Thoracic aorta (tissue), 2 donors: ENCODE measurements around the gene DTX3. TPM values are rescaled to one million over a fixed set of nuclear protein-coding genes. Genes with fewer than 3 reads are reported as not detected.

Experiments used
- ATAC-seq: fragments of 150-250 bp; one replicate; pipeline ENCODE4 v1.8.0; 2017; ENCODE audit warnings: low read depth; ENCODE audit not compliant: insufficient number of reproducible peaks, low FRiP score
- DNase-seq: peaks from one replicate; pipeline ENCODE4 v3.0.0-alpha.2; 2020; ENCODE audit warnings: low spot score
- H3K27ac ChIP-seq, 2 donors: fragments of 200-600 bp; sonication (generic); 1 replicate in 1 of 2; 2 replicates in 1 of 2; pipeline ENCODE4 v1.5.1; 2016; ENCODE audit warnings: mild to moderate bottlenecking in 2 of 2, moderate library complexity in 2 of 2
- H3K27me3 ChIP-seq: fragments of 200-600 bp; sonication (generic); replicated peaks from 2 replicates; pipeline ENCODE4 v1.6.0; 2016; ENCODE audit warnings: mild to moderate bottlenecking; ENCODE audit not compliant: insufficient read depth
- H3K36me3 ChIP-seq: fragments of 200-600 bp; sonication (generic); one replicate; pipeline ENCODE4 v1.5.1; 2016
- H3K4me1 ChIP-seq, 2 donors: fragments of 200-600 bp; sonication (generic); 1 replicate in 1 of 2; 2 replicates in 1 of 2; pipeline versions ENCODE4 v1.5.1 to v1.6.0; 2016; ENCODE audit warnings: low read depth in 2 of 2, mild to moderate bottlenecking in 1 of 2; ENCODE audit not compliant: control insufficient read depth in 1 of 2
- H3K4me3 ChIP-seq: fragments of 200-600 bp; sonication (generic); 2 replicates; pipeline ENCODE4 v1.5.1; 2016; ENCODE audit warnings: mild to moderate bottlenecking
- H3K9me3 ChIP-seq: fragments of 200-600 bp; sonication (generic); 2 replicates; pipeline ENCODE4 v1.5.1; 2016
- CTCF ChIP-seq: fragments of 200-600 bp; sonication (generic); IDR thresholded peaks from one replicate; pipeline ENCODE4 v1.5.1; 2019; ENCODE audit warnings: antibody characterized with exemption
- total RNA-seq, 2 donors: library from RNA; depleted of rRNA; stranded (reverse); fragments of >200 nt; gene quantifications; one replicate each; pipeline versions ENCODE4 v1.1.0 to v1.2.3, GENCODE V29; 2016

The DTX3 gene
- total RNA-seq, 2 donors from 2014 or later = 37.9 to 55.1 TPM

DNA sequence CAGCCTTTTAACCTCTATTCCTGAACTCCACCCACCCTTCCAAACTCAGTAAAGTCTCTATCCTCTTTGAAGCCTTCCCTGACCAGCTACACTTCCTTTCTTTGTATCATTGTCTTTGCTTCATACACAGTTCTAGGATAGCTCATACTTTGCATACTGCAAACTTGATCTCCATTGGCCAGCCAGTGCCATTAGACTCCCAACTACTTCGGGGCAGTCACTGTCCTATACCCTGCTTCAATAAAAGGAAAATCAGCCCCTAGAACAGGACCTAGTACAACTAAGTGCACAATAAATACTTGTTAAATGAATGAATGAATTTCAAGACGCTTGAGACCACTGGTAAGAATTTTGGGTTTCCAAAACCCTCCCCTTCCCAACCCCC, 14.2 kb upstream of the DTX3 start:
- no peaks in the 10 kb centered on the region for H3K27me3 ChIP-seq
- no peak for DNase-seq
- H3K4me3 ChIP-seq = peak overlapping the region; percentile 81
- ATAC-seq = no peak
- peaks cover 6 to 30% of the 10 kb centered on the region in 2 donors for H3K4me1 ChIP-seq
- no peaks in the 10 kb centered on the region for H3K36me3 ChIP-seq
- no peaks in the 10 kb centered on the region for H3K9me3 ChIP-seq
- H3K27ac ChIP-seq = peak overlapping the region; percentile 70 to 76
- no peak for TF ChIP-seq CTCF

DNA sequence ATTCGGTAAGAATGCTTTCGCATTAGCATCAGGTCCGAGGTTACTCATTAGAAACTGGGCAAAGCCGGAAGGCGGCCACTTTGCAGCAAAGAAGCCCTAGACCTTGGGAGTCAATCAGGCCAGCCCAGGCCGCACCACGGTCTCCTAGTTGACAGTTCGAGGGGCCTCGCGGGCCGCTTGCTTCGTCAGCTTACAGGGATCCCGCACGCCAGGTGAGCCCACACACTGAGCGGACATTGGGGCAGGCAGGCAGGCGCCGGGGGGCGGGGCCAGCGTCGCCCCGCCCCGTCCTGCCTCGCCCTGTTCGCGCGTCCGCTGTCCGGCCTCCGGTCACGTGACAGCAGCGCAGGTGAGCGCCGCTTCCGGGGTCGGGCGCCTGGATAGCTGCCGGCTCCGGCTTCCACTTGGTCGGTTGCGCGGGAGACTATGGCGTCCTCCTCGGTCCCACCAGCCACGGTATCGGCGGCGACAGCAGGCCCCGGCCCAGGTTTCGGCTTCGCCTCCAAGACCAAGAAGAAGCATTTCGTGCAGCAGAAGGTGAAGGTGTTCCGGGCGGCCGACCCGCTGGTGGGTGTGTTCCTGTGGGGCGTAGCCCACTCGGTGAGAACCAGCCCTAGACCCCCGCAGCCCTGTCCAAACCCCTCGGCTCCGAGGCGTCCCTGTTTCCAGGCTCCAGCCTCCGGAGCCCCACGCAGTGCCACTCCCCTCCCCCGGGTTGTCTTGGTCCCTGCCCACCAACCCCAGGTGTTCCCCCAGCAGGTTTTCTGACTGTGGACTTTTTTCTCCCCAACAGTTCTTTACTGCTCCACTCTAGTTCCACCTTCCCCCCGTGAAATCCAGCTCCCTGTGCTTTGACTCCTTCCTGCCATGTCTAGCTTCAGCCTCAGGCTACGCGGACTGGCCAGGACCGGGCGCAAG, 13.5 kb upstream of the DTX3 start, which contains the start of gene PIP4K2C:
PIP4K2C (plus strand) TSS at position 329 of the 918 bp plus-strand sequence; CDS start at position 427, 98 bp downstream.
- H3K4me1 ChIP-seq = peaks cover 6 to 30% of the 10 kb centered on the region in 2 donors
- H3K27me3 ChIP-seq = no peaks in the 10 kb centered on the region
- ATAC-seq (peak; percentile 76), DNase-seq (no peak)
- peak within 1 kb of the TSS; percentile 70 to 76 for H3K27ac ChIP-seq
- H3K36me3 ChIP-seq = peaks cover 5% of the 10 kb centered on the region
- TF ChIP-seq CTCF = no peak
- H3K4me3 ChIP-seq = peak within 1 kb of the TSS; percentile 81
- no peaks in the 10 kb centered on the region for H3K9me3 ChIP-seq

DNA sequence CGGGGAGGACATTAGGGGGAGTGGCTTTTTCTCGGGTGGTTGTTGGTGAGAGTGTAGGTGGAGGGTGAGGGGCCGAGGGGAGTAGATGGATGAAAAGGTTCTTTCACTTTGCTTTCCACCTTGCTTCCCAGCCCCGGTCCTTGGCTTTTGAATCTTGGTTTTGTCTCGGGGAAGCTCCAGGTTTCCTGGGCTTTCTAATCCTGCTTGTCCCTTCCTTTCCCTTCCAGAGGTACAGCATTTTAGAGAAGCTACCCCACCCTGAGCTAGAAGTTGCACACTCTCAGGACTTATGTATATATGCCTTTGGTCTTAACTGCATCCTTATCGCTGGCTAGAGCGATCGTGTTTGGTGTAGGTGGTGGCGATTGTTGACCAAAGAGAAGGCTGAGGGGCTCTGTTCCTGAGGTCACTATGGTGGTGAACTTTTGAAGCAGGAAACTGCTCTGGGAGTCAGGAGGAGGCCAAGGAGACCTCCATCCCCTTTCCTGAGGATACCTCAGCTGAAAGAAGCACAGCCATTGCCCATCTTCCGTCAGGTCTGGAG, 12.8 kb upstream of the DTX3 start:
- Histone ChIP-seq H3K9me3 (no peaks in the 10 kb centered on the region), H3K27me3 (no peaks in the 10 kb centered on the region), H3K36me3 (peaks cover 9% of the 10 kb centered on the region), H3K27ac (peak overlapping the region; percentile 70 to 76), H3K4me1 (peaks cover 6 to 30% of the 10 kb centered on the region in 2 donors), H3K4me3 (peak overlapping the region; percentile 81)
- DNase-seq = no peak
- TF ChIP-seq CTCF = no peak
- no peak for ATAC-seq

GRCh38 chr12:57592551-57593165, 12.0 kb upstream of the DTX3 start:
- H3K9me3 ChIP-seq = no peaks in the 10 kb centered on the region
- ATAC-seq (no peak), DNase-seq (no peak)
- no peaks in the 10 kb centered on the region for H3K27me3 ChIP-seq
- H3K4me3 ChIP-seq = no peak overlapping the region
- H3K36me3 ChIP-seq = peaks cover 9% of the 10 kb centered on the region
- no peak for TF ChIP-seq CTCF
- no peak overlapping the region for H3K27ac ChIP-seq
- peaks cover 6 to 30% of the 10 kb centered on the region in 2 donors for H3K4me1 ChIP-seq

- Histone ChIP-seq H3K27me3 (no peaks in the 10 kb centered on the region), H3K4me3 (no peak overlapping the region), H3K36me3 (peaks cover 13% of the 10 kb centered on the region), H3K9me3 (no peaks in the 10 kb centered on the region), H3K27ac (no peak overlapping the region), H3K4me1 (peaks cover 6 to 30% of the 10 kb centered on the region in 2 donors)
- TF ChIP-seq CTCF = no peak
- ATAC-seq (no peak), DNase-seq (no peak)
Measured at GRCh38 chr12:57593187-57593586, 11.4 kb upstream of the DTX3 start.
